ENCODE results near the gene GASK1A.

Gene GASK1A

GRCh38 chr3:42982645-42983412 is 3.7 kb downstream of the GASK1A start:
- no peak for DNase-seq (ENCODE audit: low read depth)

DNA sequence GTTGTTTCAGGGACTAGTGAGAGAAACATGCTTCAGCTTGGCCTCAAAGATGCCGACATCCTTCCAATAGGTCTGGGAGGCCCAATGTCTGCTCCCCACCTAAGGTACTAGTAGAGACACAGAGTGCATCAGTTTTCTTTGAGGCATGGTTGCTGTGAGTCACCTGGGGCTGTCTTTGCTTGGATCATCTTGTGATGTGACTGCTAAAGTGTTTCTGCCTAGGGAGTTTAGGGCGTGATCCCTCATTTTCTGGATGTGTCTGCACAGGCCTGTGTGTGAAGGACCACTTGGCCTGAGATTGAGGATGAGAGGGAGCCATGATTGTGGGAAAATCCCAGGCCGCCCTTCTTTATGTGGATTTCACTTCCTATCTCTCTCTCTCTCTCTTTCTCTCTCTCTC is 4.8 kb downstream of the GASK1A start:
- DNase-seq (ENCODE audit: low read depth) = no peak

- no peak for DNase-seq (ENCODE audit: low read depth)
Observed at GRCh38 chr3:42984701-42985100, 5.6 kb downstream of the GASK1A start.

DNA sequence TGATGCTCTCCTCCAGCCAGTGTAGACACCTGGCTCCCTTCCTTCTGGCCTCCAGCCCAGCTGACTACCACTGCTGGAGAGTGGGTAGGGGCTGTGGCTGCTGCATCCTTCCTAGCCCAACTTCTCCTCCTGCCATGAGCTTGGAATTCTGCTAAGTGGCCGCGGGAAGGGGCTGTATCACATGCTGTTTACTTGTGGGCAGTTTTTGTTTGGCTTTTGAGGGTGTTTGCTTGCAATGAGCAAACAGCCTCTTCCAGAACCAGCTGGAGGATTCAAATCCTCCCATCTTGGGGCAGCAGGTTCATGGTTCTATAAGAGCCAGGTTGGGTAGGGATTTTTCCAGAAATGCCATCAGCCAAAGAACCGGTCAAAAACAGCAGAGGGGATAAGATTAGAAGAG is 9.0 kb downstream of the GASK1A start:
- no peak for DNase-seq (ENCODE audit: low read depth)

- no peak for DNase-seq (ENCODE audit: low read depth)
Observed at GRCh38 chr3:42988566-42988965, 9.5 kb downstream of the GASK1A start.

DNA sequence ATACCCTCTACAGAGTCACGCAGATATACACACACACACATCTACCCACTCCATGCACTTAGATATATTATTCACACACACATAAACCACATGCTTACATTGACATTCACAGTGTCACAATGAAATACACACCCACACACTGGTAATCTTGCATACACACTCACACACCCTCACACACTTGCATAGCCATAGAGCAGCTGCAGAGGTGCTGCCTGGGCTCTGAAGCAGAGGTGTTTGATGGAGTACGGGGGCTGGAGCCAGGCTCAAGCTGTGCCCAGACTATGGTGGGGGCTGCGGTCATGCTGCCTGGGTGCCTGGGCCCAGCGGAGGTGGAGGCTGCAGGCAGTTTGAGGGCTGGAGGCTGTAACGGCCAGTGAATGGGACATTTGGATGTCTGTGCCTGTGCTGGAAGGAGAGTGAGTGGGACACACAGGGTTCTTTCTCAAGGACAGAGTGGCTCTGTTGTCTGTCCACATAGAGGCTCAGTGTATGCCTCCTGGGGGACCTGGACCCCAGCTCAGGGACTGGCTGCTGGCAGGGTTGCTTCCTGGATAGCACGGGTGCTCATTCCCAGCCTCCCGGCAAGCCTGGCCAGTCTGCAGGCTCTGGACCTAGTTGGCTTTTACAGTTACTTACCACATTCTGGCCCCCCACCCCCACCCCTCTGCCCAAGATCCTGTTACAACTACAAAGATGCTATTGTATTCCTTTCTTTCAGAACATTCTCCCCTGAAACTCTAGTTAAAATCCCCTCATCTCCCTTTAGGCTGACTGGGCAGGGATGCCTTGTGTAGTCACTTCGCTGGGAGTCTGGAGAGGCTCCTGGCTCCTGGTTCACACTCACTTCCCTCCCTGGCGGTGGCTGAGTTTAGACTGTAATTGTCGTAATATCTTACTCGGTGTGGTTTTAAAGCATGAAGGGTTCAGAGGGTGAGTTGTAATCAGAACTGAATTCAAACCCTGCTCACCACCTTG is 12.5 kb downstream of the GASK1A start:
- no peak for DNase-seq (ENCODE audit: low read depth)

DNA sequence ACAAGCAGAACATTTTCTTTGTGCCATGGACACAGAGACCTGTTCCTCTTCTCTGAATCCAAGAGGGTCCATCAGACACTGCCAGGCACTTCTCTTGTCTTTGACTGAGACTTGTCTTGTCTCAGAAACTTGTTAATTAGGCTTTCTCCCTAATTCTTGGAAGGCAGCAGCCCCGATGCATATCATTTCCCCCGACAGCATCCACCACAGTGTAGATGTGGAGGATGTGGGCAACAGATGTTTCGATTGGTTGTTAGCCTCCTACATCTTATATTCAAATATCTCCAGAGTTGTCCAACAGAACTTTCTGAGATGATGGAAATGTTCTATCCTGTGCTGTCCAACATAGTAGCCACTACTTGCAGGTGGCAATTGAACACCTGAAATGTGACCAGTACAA is 15.5 kb downstream of the GASK1A start:
- DNase-seq (ENCODE audit: low read depth) = no peak

GRCh38 chr3:42996021-42996420 is 16.9 kb downstream of the GASK1A start:
- DNase-seq (ENCODE audit: low read depth) = no peak

DNA sequence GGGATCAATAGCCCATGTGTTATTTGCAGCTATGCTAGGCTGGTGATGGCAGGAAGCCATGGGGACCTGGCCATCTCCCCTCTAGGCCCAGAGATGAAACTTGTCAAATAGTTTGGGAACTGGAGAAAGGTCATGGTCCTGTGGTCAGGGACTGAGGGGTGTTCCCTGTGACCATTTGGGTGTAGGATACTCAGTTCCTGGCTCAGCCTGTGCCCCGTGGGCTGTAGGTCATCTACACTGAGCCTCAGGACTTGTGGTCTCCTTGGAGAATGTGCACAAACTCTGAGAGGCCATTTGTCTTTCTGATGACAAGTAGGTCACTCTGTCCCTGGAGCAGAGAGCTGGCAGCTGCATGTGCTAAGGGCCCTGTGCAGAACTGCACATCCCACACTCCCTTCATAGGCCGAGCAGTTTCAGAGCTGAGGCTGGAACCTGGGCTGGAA is 17.5 kb downstream of the GASK1A start:
- DNase-seq (ENCODE audit: low read depth) = no peak

DNA sequence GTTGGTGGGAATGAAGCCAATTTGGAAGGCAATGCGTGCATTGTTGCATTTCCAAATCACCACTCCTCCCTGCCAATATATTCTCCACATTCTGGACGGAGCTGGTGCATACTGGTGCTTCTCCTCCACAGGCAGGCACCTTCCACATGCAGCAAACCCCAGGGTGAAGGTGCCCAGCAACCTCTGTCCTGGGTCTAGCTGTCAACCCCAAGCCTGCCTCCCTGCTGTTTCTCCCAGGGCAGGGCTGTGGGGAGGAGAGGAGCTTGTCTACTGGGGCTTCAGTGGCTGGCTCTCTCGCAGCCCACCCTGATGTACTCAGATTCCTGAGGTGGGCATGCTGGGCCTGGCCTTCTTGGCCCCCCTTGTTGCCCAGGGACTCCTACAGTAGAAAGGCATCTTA is 20.1 kb downstream of the GASK1A start:
- DNase-seq (ENCODE audit: low read depth) = no peak

- no peak for DNase-seq (ENCODE audit: low read depth)
Observed at GRCh38 chr3:42999632-43000031, 20.5 kb downstream of the GASK1A start.

- DNase-seq (ENCODE audit: low read depth) = no peak
Observed at GRCh38 chr3:43000387-43000786, 21.3 kb downstream of the GASK1A start.

DNA sequence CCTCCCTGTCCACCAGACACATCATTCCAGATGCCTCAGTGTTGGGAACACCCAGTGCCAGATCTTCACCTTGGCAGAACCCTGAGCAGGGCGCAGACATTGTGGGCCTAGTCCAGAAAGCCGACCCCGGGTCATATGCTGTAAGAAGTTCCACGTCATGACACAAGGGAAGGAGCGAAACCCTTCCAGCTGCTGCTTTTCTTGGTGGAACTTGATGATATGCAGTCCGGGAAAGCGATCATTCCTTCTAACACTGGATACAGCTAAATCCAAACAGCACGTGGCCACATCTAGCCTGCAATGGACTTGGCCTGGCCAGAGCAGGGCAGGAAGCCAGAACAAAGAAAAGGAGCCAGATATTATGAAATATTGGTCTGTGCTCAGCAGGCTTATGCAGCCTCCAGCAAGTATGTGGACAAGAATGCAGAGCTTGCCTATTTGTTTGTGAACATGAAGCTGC is 22.0 kb downstream of the GASK1A start:
- peak; percentile 2 for DNase-seq (ENCODE audit: low read depth)

DNA sequence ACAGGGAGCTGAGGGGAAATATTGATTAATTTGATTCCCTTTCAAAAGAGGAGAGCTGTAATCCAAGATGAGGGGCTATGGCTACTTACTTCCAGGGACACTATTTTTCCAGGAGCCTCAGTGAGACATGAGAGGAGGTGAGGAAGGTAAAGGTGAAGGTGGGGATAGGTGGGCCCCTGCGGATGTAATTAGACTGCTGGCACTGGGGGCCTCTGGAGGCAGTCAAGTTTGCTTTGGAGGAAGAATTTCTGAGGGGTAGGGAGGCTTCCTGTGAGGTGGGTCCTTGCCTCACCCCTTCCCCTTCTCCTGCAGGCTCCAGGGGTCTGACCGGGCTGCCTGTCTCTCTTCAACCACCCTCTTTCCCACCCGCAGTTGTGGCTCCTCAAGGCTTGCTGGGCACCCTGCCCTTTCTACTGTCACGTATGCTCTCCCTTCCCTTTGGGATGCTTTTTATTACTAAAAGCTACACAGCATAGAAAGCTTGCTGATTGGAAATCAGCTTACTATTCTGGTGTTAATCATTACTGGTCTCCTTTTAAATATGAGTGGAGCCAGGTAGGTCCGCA is 22.5 kb downstream of the GASK1A start:
- no peak for DNase-seq (ENCODE audit: low read depth)

DNA sequence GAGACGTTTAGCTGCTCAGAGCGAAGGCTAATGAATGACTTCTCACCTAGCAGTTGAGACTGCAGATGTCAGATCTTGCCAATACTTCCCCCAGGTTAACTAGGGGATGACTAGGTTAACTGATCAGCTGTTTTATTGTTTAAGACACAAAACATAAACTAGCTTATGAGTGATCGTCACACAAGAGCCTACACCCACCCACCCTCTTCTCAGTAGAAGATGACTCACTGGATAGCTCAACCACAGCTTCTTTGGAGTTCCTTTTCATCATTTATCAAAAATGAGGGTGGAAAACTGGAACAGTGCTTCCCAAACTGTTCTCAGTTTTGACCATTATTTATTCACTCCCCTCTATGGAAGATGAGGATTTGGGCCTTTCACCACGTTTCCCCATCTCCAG is 25.2 kb downstream of the GASK1A start:
- DNase-seq (ENCODE audit: low read depth) = peak; percentile 60

DNA sequence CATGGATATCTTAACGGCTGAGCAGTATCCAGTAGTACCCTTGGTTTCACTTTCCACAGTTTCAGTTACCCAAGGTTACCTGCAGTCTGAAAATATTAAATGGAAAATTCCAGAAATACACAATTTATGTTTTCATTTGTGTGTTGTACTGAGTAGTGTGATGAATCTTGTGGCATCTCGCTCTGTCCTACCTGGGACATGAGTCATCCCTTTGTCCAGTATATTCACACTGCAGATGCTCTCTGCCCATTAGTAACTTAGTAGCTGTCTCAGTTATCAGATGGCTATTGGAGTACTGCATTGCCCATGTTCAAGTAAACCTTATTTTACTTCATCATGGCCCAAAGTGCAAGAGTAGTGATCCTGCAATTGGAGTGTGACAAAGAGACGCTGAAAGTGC is 26.1 kb downstream of the GASK1A start:
- DNase-seq (ENCODE audit: low read depth) = peak; percentile 7

- no peak for DNase-seq (ENCODE audit: low read depth)
Observed at GRCh38 chr3:43005981-43006380, 26.9 kb downstream of the GASK1A start.

GRCh38 chr3:43006825-43007224 is 27.7 kb downstream of the GASK1A start:
- no peak for DNase-seq (ENCODE audit: low read depth)

DNA sequence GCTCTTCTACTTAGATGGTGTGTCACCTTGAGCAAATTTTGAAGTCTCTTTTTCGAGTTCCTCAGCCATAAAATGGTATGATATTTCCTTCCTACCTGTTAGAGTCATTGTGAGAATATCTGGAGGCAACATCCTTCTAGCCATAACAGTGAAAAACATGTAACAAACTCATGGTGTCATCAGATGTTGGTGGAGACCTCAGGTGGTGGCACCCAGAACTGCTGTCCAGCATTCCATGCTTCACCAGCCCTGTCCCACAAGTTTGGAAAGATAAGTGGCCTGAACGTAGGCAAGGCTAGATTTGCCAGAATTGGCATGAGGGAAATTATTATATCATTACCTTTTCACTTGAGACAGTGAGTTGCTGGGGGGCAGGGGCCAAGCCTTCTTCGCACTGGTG is 30.4 kb downstream of the GASK1A start:
- no peak for DNase-seq (ENCODE audit: low read depth)

DNA sequence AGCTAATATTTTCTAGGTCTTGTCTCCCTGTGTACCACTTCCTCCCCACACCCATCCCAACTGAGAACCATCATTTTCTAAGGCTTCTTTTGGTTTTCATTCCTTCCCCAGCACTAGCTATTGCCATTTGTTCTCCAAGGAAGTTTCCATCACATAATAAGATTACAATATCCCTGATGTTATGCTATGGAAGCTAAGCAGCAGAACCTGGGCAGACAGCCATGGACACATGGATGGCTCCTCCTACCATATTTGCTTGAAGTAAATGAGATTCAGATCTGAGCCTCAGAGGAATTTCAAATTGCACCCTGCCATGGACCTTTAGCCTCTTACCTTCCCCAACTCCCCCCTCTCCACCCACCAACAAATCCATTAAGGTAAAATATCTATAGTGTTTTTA is 31.5 kb downstream of the GASK1A start:
- no peak for DNase-seq (ENCODE audit: low read depth)

- DNase-seq (ENCODE audit: low read depth) = no peak
Observed at GRCh38 chr3:43011638-43012037, 32.5 kb downstream of the GASK1A start.

DNA sequence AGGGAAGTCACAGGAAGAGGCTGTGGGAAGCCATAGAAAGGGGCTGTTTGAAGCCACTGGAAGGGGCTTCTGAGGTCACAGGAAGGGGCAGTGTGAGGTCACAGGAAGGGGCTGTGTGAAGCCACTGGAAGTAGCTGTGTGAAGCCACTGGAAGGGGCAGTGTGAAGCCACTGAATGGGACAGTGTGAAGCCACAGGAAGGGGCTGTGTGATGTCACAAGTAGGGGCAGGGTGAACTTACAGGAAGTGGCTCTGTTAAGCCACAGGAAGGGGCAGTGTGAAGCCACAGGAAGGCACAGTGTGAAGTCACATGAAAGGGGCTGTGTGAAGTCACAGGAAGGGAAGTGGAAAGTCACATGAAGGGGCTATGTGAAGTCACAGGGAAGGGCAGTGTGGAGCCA is 33.1 kb downstream of the GASK1A start:
- no peak for DNase-seq (ENCODE audit: low read depth)

GRCh38 chr3:43013256-43013655 is 34.1 kb downstream of the GASK1A start:
- DNase-seq (ENCODE audit: low read depth) = no peak
